Measurements from ENCODE around the gene STX10. TPM values are rescaled to one million over a fixed set of nuclear protein-coding genes. Genes with fewer than 3 reads are reported as not detected.

Gene STX10
- total RNA-seq, 2 donors from 2014 or later, result 54.2 to 65.3 TPM

GRCh38 chr19:13115936-13116281 is 34.3 kb downstream of the STX10 start:
- no peak for TF ChIP-seq POLR2A (IDR thresholded peaks at IDR 0.05)
- no peak for TF ChIP-seq CTCF (IDR thresholded peaks at IDR 0.05)
- WGBS, 2 donors, result 0 to 1% methylated on average over 2 to 18 of the region's 18 CpGs
- DNase-seq, result no peak
- Histone ChIP-seq H3K9me3 (no peaks in the 10 kb centered on the region), H3K36me3 (replicated peaks in 1 of 2; ENCODE audit: insufficient read depth in 1 of 2, low read depth in 2 of 2) (peaks cover 0 to 4% of the 10 kb centered on the region in 2 donors), H3K4me1 (peaks cover 36% of the 10 kb centered on the region), H3K27me3 (no peaks in the 10 kb centered on the region), H3K27ac (peak overlapping the region in 3 of 4 donors; percentile 33 to 80 (median 77)), H3K4me3 (peak overlapping the region; percentile 71 to 89)
- ATAC-seq, result no peak
- intact Hi-C loops (cut with DNase I), result no loop called here

- no peak overlapping the region for H3K4me3 ChIP-seq
- H3K36me3 ChIP-seq (replicated peaks in 1 of 2; ENCODE audit: insufficient read depth in 1 of 2, low read depth in 2 of 2), result peaks cover 0 to 4% of the 10 kb centered on the region in 2 donors
- H3K9me3 ChIP-seq, result no peaks in the 10 kb centered on the region
- H3K27ac ChIP-seq, result no peak overlapping the region
- 90 to 100% methylated on average over 10 of the region's 10 CpGs for WGBS, 2 donors
- no peak for ATAC-seq
- no peak for DNase-seq
- peaks cover 13% of the 10 kb centered on the region for H3K4me1 ChIP-seq
- intact Hi-C loops (cut with DNase I), result no loop called here
- no peak for TF ChIP-seq CTCF (IDR thresholded peaks at IDR 0.05)
- no peak for TF ChIP-seq POLR2A (IDR thresholded peaks at IDR 0.05)
- H3K27me3 ChIP-seq, result no peaks in the 10 kb centered on the region
Measured at GRCh38 chr19:13112555-13112954, 37.6 kb downstream of the STX10 start.

GRCh38 chr19:13110099-13110610 is 40.0 kb downstream of the STX10 start:
- Histone ChIP-seq H3K4me1 (peaks cover under 1% of the 10 kb centered on the region), H3K36me3 (replicated peaks in 1 of 2; ENCODE audit: insufficient read depth in 1 of 2, low read depth in 2 of 2) (peaks cover 0 to 4% of the 10 kb centered on the region in 2 donors), H3K27ac (no peak overlapping the region), H3K9me3 (no peaks in the 10 kb centered on the region), H3K27me3 (no peaks in the 10 kb centered on the region), H3K4me3 (no peak overlapping the region)
- intact Hi-C loops (cut with DNase I), result no loop called here
- 76 to 84% methylated on average over 8 to 15 of the region's 15 CpGs for WGBS, 2 donors
- TF ChIP-seq CTCF (IDR thresholded peaks at IDR 0.05) (no peak), POLR2A (IDR thresholded peaks at IDR 0.05) (no peak)
- DNase-seq (no peak), ATAC-seq (no peak)

- Histone ChIP-seq H3K4me1 (no peaks in the 10 kb centered on the region), H3K27me3 (no peaks in the 10 kb centered on the region), H3K4me3 (no peak overlapping the region), H3K9me3 (no peaks in the 10 kb centered on the region), H3K36me3 (replicated peaks in 1 of 2; ENCODE audit: insufficient read depth in 1 of 2, low read depth in 2 of 2) (peaks cover 0 to 4% of the 10 kb centered on the region in 2 donors), H3K27ac (no peak overlapping the region)
- DNase-seq, result no peak
- TF ChIP-seq CTCF (IDR thresholded peaks at IDR 0.05), result no peak
- TF ChIP-seq POLR2A (IDR thresholded peaks at IDR 0.05), result no peak
- WGBS, 2 donors, result 93 to 95% methylated on average over 5 to 30 of the region's 30 CpGs
- intact Hi-C loops (cut with DNase I), result no loop called here
- no peak for ATAC-seq
Measured at GRCh38 chr19:13109361-13110098, 40.6 kb downstream of the STX10 start.
